Measurements from ENCODE around the gene MATN4. TPM values are rescaled to one million over a fixed set of nuclear protein-coding genes. Genes with fewer than 3 reads are reported as not detected.

MATN4 gene
- total RNA-seq, 4 donors from 2014 or later = 0.19 to 0.24 TPM; not detected in 2

DNA sequence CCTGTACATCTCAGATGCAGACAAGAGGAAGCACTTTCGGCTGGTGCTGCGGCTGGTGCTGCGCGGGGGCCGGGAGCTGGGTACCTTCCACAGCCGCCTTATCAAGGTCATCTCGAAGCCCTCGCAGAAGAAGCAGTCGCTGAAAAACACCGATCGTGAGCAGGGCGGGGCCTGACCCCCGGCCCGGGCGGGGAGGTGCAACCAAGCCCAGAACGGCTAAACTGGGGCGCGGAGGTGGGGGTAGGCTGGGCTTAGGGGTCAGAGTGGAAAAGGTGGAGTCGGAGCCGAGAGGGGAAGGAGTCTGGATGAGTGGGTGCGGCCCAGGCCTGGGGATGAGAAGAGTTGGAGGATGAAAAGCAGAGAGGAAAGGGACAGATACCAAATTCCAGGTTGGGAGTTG is 4.1 kb upstream of the MATN4 start:
- ATAC-seq (ENCODE audit: low FRiP score) = no peak
- no peak for DNase-seq (ENCODE audit: low spot score)
- TF ChIP-seq, protein P1, sequence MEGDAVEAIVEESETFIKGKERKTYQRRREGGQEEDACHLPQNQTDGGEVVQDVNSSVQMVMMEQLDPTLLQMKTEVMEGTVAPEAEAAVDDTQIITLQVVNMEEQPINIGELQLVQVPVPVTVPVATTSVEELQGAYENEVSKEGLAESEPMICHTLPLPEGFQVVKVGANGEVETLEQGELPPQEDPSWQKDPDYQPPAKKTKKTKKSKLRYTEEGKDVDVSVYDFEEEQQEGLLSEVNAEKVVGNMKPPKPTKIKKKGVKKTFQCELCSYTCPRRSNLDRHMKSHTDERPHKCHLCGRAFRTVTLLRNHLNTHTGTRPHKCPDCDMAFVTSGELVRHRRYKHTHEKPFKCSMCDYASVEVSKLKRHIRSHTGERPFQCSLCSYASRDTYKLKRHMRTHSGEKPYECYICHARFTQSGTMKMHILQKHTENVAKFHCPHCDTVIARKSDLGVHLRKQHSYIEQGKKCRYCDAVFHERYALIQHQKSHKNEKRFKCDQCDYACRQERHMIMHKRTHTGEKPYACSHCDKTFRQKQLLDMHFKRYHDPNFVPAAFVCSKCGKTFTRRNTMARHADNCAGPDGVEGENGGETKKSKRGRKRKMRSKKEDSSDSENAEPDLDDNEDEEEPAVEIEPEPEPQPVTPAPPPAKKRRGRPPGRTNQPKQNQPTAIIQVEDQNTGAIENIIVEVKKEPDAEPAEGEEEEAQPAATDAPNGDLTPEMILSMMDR (IDR thresholded peaks at IDR 0.05) = no peak

DNA sequence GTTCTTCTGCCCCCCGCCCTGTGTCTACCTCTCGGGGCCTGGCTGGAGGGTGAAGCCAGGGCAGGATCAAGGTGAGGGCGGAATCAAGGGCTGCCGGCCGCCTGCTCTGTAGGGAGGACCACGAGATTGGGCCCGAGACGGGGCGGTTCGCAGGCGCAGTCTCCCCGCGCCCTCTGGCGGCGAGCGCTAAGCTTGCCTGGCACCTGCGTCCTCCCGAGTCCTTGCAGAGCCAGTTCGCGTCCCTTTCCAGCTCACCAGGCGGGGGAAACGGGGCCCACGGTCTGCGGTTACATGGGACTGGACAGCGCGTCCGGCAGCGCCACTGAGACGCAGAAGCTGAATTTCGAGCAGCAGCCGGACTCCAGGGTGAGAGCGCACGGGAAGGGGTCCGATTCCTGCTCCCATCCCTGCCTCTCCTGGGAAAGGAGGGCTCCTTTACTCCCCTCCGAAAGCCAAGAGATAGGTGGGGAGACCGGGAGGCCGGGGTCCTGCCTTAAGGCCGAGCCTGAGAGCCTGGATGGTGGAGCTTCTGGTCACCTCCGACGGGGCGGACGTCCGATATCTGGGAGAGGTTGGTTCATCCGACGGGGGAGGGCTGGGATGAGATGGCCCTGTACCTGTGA is 3.6 kb upstream of the MATN4 start:
- DNase-seq (ENCODE audit: low spot score) = peak; percentile 30
- TF ChIP-seq, protein P1 (IDR thresholded peaks at IDR 0.05) = peak in 1 of 3 donors; percentile 37
- peak; percentile 26 for ATAC-seq (ENCODE audit: low FRiP score)

DNA sequence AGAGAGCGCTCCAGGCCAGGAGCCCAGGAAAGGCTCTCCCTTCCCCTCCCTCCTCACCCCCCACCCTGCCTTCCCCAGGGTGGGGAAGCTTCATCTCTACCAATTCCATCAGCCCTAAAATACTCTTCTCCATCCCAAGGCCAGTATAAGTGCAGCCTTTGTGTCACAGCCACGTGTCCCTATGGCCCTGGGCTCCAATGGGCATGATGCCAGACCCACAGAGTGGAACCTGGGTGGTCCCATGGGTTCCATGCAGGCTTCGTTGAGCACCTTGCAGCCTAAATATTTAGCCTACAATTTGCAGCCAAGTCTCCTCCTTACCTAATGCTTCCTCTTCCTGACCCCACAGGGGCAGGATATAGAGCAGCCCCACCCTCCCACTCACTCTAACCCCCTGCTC is 976 bp upstream of the MATN4 start:
- DNase-seq (ENCODE audit: low spot score) (no peak), ATAC-seq (ENCODE audit: low FRiP score) (no peak)
- TF ChIP-seq, protein P1 (IDR thresholded peaks at IDR 0.05) = no peak

DNA sequence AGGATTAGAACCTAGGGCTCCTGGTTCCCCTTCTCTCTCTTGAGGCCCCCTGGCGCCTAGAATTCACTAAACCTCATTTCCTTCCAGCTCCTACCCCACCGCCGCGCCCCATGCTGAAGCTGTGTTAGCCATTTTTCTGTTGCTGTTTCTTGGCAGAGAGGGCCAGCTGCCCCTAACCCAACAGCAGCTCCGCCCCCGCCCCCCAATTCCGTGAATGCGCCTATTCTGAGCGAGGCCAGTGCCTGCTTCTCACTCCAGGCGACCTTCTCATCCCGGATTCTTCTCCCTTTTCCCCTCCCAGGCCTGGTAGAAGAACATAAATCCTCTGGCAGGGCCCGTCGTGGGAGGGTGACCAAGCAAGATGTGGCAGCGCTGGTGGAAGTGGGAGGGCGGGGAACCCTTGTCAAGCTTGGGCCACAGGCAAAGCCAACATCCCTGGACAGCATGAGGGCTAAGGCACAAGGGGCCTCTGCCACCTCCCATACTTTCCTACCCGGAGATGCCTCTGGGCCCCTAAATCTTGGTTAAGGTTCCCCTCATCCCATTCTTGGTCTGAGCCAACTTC is 941 bp downstream of the MATN4 start:
- DNase-seq (ENCODE audit: low spot score) = no peak
- ATAC-seq (ENCODE audit: low FRiP score) = no peak
- TF ChIP-seq, protein P1 (IDR thresholded peaks at IDR 0.05) = no peak

DNA sequence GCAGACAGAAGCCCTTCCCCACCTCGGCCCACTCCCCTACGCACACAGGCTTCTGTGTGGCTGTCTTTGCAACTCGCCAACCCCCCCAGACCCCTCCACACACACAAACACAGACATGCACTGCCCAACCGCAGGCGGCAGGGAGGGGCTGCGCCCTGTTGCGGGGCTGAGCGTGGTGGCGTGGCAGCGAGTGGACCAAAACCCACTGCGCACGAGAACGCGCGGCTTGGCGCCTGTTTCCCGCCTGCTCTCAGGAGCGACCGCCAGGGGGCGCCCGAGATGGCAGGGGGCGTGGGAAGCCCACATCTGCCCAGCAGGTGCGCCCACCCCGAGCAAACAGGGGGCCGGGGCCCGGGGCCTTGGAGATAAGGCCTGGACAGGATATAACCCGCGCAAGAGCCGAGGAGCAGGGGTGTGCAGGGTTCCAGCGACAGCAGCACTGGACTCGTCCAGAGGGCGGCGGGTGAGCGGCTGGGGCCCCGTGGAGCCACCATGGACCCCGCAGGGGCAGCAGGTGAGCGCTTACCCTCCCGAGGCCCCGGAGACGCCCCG is 1.6 kb downstream of the MATN4 start, which contains the start of gene RBPJL:
RBPJL (plus strand) TSS at position 410 of the 552 bp plus-strand sequence; CDS start at position 493, 83 bp downstream.
- ATAC-seq (ENCODE audit: low FRiP score) (no peak), DNase-seq (ENCODE audit: low spot score) (no peak)
- TF ChIP-seq, protein P1 (IDR thresholded peaks at IDR 0.05) = peak in 2 of 3 donors; percentile 2 to 13

DNA sequence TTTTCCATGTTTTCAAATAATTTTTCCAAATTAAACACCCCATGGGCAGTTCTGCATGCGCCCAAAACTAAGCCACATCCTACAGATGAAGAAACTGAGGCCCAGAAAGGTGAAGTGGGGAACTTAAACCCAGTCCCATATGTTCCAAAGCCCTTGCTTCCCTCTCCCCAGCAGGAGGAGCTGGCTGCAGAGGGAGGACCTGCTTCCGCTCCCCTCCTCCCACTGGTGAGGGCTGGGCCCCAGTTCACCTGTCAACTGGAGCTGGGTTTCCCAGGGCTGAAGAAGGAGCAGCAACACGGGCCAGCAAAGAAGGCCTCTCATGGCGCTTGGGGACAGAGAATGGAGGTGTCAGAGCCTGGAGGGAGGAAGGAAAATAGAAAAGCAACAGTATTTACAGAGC is 2.8 kb downstream of the MATN4 start:
- DNase-seq (ENCODE audit: low spot score) = no peak
- ATAC-seq (ENCODE audit: low FRiP score) = no peak
- TF ChIP-seq, protein P1 (IDR thresholded peaks at IDR 0.05) = no peak
